GM21619 (cell line): Measurements from ENCODE around the gene EVPLL.
"Not testable (repeated sequence)": the region's sequence is repeated elsewhere in the genome, so short reads cannot be mapped to it uniquely, and the experiment has no call there.

Source experiments
- ATAC-seq: cut with Tn5 transposase; IDR thresholded peaks from one replicate; pipeline ENCODE4 v1.9.1; 2021; ENCODE audit not compliant: unreplicated experiment

EVPLL gene

GRCh38 chr17:18378614-18379013, 1.0 kb downstream of the EVPLL start:
- not testable (repeated sequence) for ATAC-seq

- no peak for ATAC-seq
Observed at GRCh38 chr17:18379246-18380146, 1.9 kb downstream of the EVPLL start.

- ATAC-seq = no peak
Observed at GRCh38 chr17:18380471-18381157, 3.0 kb downstream of the EVPLL start.

GRCh38 chr17:18381158-18381952, 3.8 kb downstream of the EVPLL start:
- ATAC-seq = no peak

GRCh38 chr17:18381953-18382245, 4.3 kb downstream of the EVPLL start:
- no peak for ATAC-seq

GRCh38 chr17:18382441-18383078, 5.0 kb downstream of the EVPLL start:
- ATAC-seq = no peak

GRCh38 chr17:18383079-18383481, 5.5 kb downstream of the EVPLL start:
- not testable (repeated sequence) for ATAC-seq

GRCh38 chr17:18384271-18384670, 6.7 kb downstream of the EVPLL start:
- ATAC-seq = not testable (repeated sequence)

GRCh38 chr17:18387583-18387982, 10.0 kb downstream of the EVPLL start:
- not testable (repeated sequence) for ATAC-seq

- not testable (repeated sequence) for ATAC-seq
Observed at GRCh38 chr17:18388266-18388665, 10.7 kb downstream of the EVPLL start.

- not testable (repeated sequence) for ATAC-seq
Observed at GRCh38 chr17:18388728-18389127, 11.2 kb downstream of the EVPLL start.

GRCh38 chr17:18401872-18402590, 24.5 kb downstream of the EVPLL start:
- ATAC-seq = not testable (repeated sequence)

- not testable (repeated sequence) for ATAC-seq
Observed at GRCh38 chr17:18403166-18403565, 25.6 kb downstream of the EVPLL start.

- peak; percentile 90 for ATAC-seq
Observed at GRCh38 chr17:18403604-18404003, 26.0 kb downstream of the EVPLL start.

GRCh38 chr17:18408906-18409305, 31.3 kb downstream of the EVPLL start:
- not testable (repeated sequence) for ATAC-seq

- ATAC-seq = not testable (repeated sequence)
Observed at GRCh38 chr17:18409321-18409720, 31.7 kb downstream of the EVPLL start.

- ATAC-seq = not testable (repeated sequence)
Observed at GRCh38 chr17:18410736-18411135, 33.2 kb downstream of the EVPLL start.

- ATAC-seq = not testable (repeated sequence)
Observed at GRCh38 chr17:18411377-18411864, 33.8 kb downstream of the EVPLL start.

- ATAC-seq = peak; percentile 60
Observed at GRCh38 chr17:18412001-18412538, 34.5 kb downstream of the EVPLL start.

- not testable (repeated sequence) for ATAC-seq
Observed at GRCh38 chr17:18421521-18421920, 43.9 kb downstream of the EVPLL start.
